ENCODE results near the gene AQP2.
A peak's percentile ranks its signal among the peaks of the same experiment; 100 is the strongest.

Gene AQP2

DNA sequence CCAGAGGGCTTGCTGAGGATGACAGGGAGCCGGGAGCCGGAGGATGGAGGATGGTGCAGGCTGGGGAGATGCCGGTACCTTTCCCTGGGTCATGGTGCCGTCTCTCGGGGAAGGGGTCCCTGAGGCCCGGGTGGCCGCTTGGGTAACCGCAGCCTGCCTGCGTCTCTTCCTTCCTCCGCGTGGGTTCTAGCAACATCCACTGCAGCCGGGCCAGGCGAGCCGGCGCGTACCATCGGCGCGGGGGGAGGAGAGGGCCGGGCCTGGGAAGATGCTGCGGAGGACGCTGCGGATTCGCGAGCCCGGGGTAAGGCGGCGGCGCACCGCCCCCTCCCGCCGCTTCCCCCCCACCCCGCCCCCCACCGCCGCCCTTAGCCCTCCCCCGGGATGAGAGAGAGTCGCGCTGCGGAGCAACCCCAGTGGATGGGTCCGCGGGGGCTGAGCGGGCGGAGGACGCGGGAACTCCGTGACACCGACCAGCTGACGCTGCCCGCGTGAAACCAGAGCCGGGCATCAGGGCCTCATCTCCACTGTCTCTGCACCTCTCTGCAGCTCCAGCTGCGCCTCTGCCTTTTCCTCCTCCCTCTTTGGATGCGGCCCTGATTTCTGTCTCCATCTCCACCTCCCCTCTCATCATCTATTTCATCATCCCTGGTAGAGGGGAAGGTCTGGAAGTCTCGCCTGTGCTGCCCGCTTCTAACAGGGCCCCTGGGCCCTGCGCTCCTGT is 46.7 kb upstream of the AQP2 start, which contains the start of gene FAIM2:
Gene FAIM2 (minus strand): TSS at position 201 of the 724 bp plus-strand sequence. CDS start 108 bp downstream, at position 93.
- peak; percentile 90 for ATAC-seq
- TF ChIP-seq, protein P1, sequence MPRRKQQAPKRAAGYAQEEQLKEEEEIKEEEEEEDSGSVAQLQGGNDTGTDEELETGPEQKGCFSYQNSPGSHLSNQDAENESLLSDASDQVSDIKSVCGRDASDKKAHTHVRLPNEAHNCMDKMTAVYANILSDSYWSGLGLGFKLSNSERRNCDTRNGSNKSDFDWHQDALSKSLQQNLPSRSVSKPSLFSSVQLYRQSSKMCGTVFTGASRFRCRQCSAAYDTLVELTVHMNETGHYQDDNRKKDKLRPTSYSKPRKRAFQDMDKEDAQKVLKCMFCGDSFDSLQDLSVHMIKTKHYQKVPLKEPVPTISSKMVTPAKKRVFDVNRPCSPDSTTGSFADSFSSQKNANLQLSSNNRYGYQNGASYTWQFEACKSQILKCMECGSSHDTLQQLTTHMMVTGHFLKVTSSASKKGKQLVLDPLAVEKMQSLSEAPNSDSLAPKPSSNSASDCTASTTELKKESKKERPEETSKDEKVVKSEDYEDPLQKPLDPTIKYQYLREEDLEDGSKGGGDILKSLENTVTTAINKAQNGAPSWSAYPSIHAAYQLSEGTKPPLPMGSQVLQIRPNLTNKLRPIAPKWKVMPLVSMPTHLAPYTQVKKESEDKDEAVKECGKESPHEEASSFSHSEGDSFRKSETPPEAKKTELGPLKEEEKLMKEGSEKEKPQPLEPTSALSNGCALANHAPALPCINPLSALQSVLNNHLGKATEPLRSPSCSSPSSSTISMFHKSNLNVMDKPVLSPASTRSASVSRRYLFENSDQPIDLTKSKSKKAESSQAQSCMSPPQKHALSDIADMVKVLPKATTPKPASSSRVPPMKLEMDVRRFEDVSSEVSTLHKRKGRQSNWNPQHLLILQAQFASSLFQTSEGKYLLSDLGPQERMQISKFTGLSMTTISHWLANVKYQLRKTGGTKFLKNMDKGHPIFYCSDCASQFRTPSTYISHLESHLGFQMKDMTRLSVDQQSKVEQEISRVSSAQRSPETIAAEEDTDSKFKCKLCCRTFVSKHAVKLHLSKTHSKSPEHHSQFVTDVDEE (CRISPR knock-in tag; IDR thresholded peaks at IDR 0.05), result no peak
- TF ChIP-seq ZNF565 (CRISPR knock-in tag; conservative IDR thresholded peaks at IDR 0.05; ENCODE audit: low read depth), result no peak
- no peak for TF ChIP-seq GLIS3 (CRISPR knock-in tag; IDR thresholded peaks at IDR 0.05)
- TF ChIP-seq, protein P2, sequence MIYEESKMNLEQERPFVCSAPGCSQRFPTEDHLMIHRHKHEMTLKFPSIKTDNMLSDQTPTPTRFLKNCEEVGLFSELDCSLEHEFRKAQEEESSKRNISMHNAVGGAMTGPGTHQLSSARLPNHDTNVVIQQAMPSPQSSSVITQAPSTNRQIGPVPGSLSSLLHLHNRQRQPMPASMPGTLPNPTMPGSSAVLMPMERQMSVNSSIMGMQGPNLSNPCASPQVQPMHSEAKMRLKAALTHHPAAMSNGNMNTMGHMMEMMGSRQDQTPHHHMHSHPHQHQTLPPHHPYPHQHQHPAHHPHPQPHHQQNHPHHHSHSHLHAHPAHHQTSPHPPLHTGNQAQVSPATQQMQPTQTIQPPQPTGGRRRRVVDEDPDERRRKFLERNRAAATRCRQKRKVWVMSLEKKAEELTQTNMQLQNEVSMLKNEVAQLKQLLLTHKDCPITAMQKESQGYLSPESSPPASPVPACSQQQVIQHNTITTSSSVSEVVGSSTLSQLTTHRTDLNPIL (CRISPR knock-in tag; IDR thresholded peaks at IDR 0.05; ENCODE audit: low read depth), result no peak
- no peak for TF ChIP-seq CSDC2 (CRISPR knock-in tag; IDR thresholded peaks at IDR 0.05)
- no peak for TF ChIP-seq BACH2 (CRISPR knock-in tag; IDR thresholded peaks at IDR 0.05; ENCODE audit: borderline replicate concordance)
- TF ChIP-seq ARNTL (CRISPR knock-in tag; IDR thresholded peaks at IDR 0.05; ENCODE audit: borderline replicate concordance, low read depth), result no peak
- no peak for TF ChIP-seq ZNF70 (CRISPR knock-in tag; IDR thresholded peaks at IDR 0.05)
- TF ChIP-seq ESRRG (CRISPR knock-in tag; IDR thresholded peaks at IDR 0.05), result no peak

DNA sequence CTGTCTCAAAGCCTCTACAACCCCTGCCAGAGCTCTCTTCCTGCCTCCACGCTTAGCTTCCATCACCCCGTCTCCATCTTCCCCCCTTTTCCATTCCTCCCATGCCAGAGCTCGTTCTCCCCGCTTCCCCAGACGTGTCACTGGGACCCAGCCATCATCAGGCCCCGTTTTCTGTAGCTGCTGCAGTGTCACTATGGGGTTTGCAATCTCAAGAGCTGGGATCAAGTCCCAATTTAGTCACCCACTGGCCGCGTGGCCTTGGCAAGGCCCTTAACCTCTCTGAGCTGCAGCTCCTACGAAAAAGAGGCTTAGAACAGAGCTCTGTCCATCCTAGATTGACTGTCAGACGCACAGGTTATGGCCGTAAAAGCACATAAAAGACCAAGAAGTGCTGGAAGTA is 45.9 kb upstream of the AQP2 start:
- no peak for ATAC-seq
- TF ChIP-seq, protein P1 (CRISPR knock-in tag; IDR thresholded peaks at IDR 0.05), result no peak
- TF ChIP-seq ZFP3 (CRISPR knock-in tag; IDR thresholded peaks at IDR 0.05) (no peak), ARNTL (CRISPR knock-in tag; IDR thresholded peaks at IDR 0.05; ENCODE audit: borderline replicate concordance, low read depth) (no peak)
- TF ChIP-seq, protein P2 (CRISPR knock-in tag; IDR thresholded peaks at IDR 0.05; ENCODE audit: low read depth), result no peak

DNA sequence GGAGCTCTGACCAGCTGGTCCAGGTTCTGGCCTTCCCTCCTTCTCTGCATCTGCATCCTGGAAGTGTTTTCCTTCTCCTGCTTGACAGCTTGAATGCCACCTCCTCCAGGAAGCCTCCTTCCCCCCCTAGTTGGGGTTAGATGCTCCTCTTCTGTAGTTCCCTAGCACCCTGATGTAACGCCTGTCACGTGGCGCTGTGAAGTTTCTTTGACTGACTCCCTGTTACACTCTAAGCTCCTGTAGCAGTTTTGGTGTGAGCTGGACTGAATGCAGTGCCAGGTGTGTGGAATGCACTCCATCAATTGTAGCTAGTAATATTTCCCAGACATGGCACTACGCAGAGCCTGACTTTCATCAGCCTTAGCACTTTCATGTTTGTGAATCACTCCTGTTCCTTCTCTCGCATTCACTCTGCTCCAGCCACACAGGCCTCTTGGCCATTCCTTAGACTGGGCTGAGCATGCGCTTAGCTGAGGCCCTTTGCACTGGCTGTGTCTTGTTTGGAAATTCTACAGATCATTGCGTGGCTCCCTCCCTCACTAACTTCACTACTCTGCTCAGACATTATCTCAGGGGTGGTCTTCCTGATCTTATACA is 44.7 kb upstream of the AQP2 start:
- no peak for ATAC-seq
- no peak for TF ChIP-seq CSDC2 (CRISPR knock-in tag; IDR thresholded peaks at IDR 0.05)
- no peak for TF ChIP-seq ZNF70 (CRISPR knock-in tag; IDR thresholded peaks at IDR 0.05)
- TF ChIP-seq ZNF8 (CRISPR knock-in tag; IDR thresholded peaks at IDR 0.05), result no peak
- no peak for TF ChIP-seq SNAI2 (CRISPR knock-in tag; IDR thresholded peaks at IDR 0.05)
- no peak for TF ChIP-seq ESRRG (CRISPR knock-in tag; IDR thresholded peaks at IDR 0.05)
- TF ChIP-seq ARNTL (CRISPR knock-in tag; IDR thresholded peaks at IDR 0.05; ENCODE audit: borderline replicate concordance, low read depth), result no peak
- TF ChIP-seq, protein P3, sequence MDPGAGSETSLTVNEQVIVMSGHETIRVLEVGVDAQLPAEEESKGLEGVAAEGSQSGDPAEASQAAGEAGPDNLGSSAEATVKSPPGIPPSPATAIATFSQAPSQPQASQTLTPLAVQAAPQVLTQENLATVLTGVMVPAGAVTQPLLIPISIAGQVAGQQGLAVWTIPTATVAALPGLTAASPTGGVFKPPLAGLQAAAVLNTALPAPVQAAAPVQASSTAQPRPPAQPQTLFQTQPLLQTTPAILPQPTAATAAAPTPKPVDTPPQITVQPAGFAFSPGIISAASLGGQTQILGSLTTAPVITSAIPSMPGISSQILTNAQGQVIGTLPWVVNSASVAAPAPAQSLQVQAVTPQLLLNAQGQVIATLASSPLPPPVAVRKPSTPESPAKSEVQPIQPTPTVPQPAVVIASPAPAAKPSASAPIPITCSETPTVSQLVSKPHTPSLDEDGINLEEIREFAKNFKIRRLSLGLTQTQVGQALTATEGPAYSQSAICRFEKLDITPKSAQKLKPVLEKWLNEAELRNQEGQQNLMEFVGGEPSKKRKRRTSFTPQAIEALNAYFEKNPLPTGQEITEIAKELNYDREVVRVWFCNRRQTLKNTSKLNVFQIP (CRISPR knock-in tag; IDR thresholded peaks at IDR 0.05; ENCODE audit: borderline replicate concordance, low read depth), result no peak
- TF ChIP-seq ISL1 (CRISPR knock-in tag; IDR thresholded peaks at IDR 0.05), result no peak
- TF ChIP-seq, protein P2 (CRISPR knock-in tag; IDR thresholded peaks at IDR 0.05; ENCODE audit: low read depth), result no peak
- no peak for TF ChIP-seq TOX (CRISPR knock-in tag; IDR thresholded peaks at IDR 0.05; ENCODE audit: borderline replicate concordance)
- TF ChIP-seq, protein P1 (CRISPR knock-in tag; IDR thresholded peaks at IDR 0.05), result no peak
- TF ChIP-seq, protein P4, sequence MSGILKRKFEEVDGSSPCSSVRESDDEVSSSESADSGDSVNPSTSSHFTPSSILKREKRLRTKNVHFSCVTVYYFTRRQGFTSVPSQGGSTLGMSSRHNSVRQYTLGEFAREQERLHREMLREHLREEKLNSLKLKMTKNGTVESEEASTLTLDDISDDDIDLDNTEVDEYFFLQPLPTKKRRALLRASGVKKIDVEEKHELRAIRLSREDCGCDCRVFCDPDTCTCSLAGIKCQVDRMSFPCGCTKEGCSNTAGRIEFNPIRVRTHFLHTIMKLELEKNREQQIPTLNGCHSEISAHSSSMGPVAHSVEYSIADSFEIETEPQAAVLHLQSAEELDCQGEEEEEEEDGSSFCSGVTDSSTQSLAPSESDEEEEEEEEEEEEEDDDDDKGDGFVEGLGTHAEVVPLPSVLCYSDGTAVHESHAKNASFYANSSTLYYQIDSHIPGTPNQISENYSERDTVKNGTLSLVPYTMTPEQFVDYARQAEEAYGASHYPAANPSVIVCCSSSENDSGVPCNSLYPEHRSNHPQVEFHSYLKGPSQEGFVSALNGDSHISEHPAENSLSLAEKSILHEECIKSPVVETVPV (CRISPR knock-in tag; IDR thresholded peaks at IDR 0.05), result no peak
- no peak for TF ChIP-seq PPARA (CRISPR knock-in tag; IDR thresholded peaks at IDR 0.05; ENCODE audit: borderline replicate concordance)
- no peak for TF ChIP-seq BACH2 (CRISPR knock-in tag; IDR thresholded peaks at IDR 0.05; ENCODE audit: borderline replicate concordance)
- no peak for TF ChIP-seq ZFP30 (CRISPR knock-in tag; IDR thresholded peaks at IDR 0.05)
